H1 (cell line): Measurements from ENCODE around the gene OBSL1. TPM values are rescaled to one million over a fixed set of nuclear protein-coding genes. Genes with fewer than 3 reads are reported as not detected.

Source experiments
- CTCF ChIA-PET: fragments of 300-600 bp; sonication (Branson Sonifier 250); formaldehyde crosslinking; loops from one replicate; lab custom pipeline; 2021; ENCODE audit not compliant: partially characterized antibody; lab: Charles Lee
- POLR2A ChIA-PET: fragments of 300-600 bp; sonication (Branson Sonifier 250); formaldehyde crosslinking; loops from one replicate; lab custom pipeline; 2021; ENCODE audit warnings: inconsistent platforms; ENCODE audit not compliant: partially characterized antibody; lab: Charles Lee
- DNase-seq, 2 experiments: peaks; one replicate each; pipeline versions ENCODE4 v3.0.0 to v3.0.0-alpha.2; 2010 to 2022; ENCODE audit warnings: low spot score in 2 of 2, low read depth in 1 of 2, mixed read lengths in 1 of 2
- FAIRE-seq: peaks from 2 replicates; lab custom pipeline; 2011; peaks lifted over from hg19 to GRCh38; lab: Jason Lieb, UNC
- H2AFZ ChIP-seq: 2 replicates; pipeline ENCODE4 v1.8.1; 2012; ENCODE audit warnings: low read length, inconsistent platforms
- H2AK5ac ChIP-seq: 2 replicates; pipeline ENCODE4 v1.6.1; 2013; ENCODE audit warnings: low read depth, low read length
- H2BK120ac ChIP-seq: replicated peaks from 2 replicates; pipeline ENCODE3; 2013; ENCODE audit warnings: low read depth, low read length, inconsistent platforms
- H2BK12ac ChIP-seq: 2 replicates; pipeline ENCODE4 v1.6.1; 2013; ENCODE audit warnings: low read depth, low read length
- H2BK15ac ChIP-seq: 2 replicates; pipeline ENCODE4 v1.6.1; 2013; ENCODE audit warnings: low read length
- H2BK20ac ChIP-seq: 2 replicates; pipeline ENCODE4 v1.6.1; 2013; ENCODE audit warnings: low read length
- H2BK5ac ChIP-seq: 2 replicates; pipeline ENCODE4 v1.6.1; 2013; ENCODE audit warnings: low read depth, low read length
- H3K14ac ChIP-seq: 2 replicates; pipeline ENCODE4 v1.6.1; 2013; ENCODE audit warnings: inconsistent platforms; ENCODE audit not compliant: insufficient read length
- H3K18ac ChIP-seq: 2 replicates; pipeline ENCODE4 v1.6.1; 2013; ENCODE audit warnings: low read length; ENCODE audit errors: extremely low read depth
- H3K23ac ChIP-seq: 2 replicates; pipeline ENCODE4 v1.6.1; 2013; ENCODE audit warnings: inconsistent platforms; ENCODE audit not compliant: insufficient read length
- H3K23me2 ChIP-seq: 2 replicates; pipeline ENCODE4 v1.6.1; 2013; ENCODE audit warnings: low read depth, low read length
- H3K27ac ChIP-seq: 2 replicates; pipeline ENCODE4 v1.6.1; 2011; ENCODE audit warnings: low read depth, low read length, inconsistent platforms
- H3K27me3 ChIP-seq, 4 experiments: replicated peaks in 1 of 4; 1 replicate in 1 of 4; 2 replicates in 3 of 4; pipeline versions ENCODE4 v1.6.1 to v1.8.1; 2011 to 2013; ENCODE audit warnings: low read length in 3 of 4, mild to moderate bottlenecking in 3 of 4, inconsistent platforms in 2 of 4, mixed read lengths in 2 of 4, moderate library complexity in 1 of 4; ENCODE audit not compliant: control insufficient read depth in 3 of 4, insufficient read depth in 3 of 4; ENCODE audit errors: extremely low read depth in 1 of 4
- H3K36me3 ChIP-seq, 4 experiments: 2 replicates each; pipeline versions ENCODE4 v1.6.1 to v1.8.1; 2011 to 2013; ENCODE audit warnings: mild to moderate bottlenecking in 4 of 4, low read length in 3 of 4, moderate library complexity in 2 of 4, control low read depth in 1 of 4, inconsistent platforms in 1 of 4; ENCODE audit not compliant: insufficient read depth in 4 of 4, control insufficient read depth in 2 of 4
- H3K4ac ChIP-seq: replicated peaks from 2 replicates; pipeline ENCODE3; 2013; ENCODE audit warnings: low read length, low read depth, mixed read lengths, inconsistent platforms; ENCODE audit not compliant: insufficient read length
- H3K4me1 ChIP-seq, 4 experiments: replicated peaks in 1 of 4; 1 replicate in 1 of 4; 2 replicates in 3 of 4; pipeline versions ENCODE4 v1.6.1 to v1.8.1; 2011 to 2013; ENCODE audit warnings: low read length in 3 of 4, inconsistent platforms in 2 of 4, mixed read lengths in 1 of 4; ENCODE audit not compliant: insufficient read depth in 4 of 4, control insufficient read depth in 3 of 4
- H3K4me2 ChIP-seq, 2 experiments: 2 replicates each; pipeline versions ENCODE4 v1.6.1 to v1.8.1; 2011 to 2013; ENCODE audit warnings: low read depth in 2 of 2, low read length in 2 of 2, control low read depth in 1 of 2, inconsistent platforms in 1 of 2, mild to moderate bottlenecking in 1 of 2; ENCODE audit not compliant: insufficient read depth in 1 of 2
- H3K4me3 ChIP-seq, 4 experiments: fragments of 200-600, 300-600 bp in 1 of 4; sonication (generic), shearing (Covaris generic), sonication (Bioruptor Twin) in 1 of 4; 2 replicates each; pipeline versions ENCODE4 v1.5.1 to v1.8.1; 2011 to 2016; ENCODE audit warnings: low read length in 4 of 4, low read depth in 3 of 4, control low read depth in 2 of 4, inconsistent platforms in 2 of 4, mild to moderate bottlenecking in 2 of 4, mixed read lengths in 1 of 4, moderate library complexity in 1 of 4; ENCODE audit not compliant: insufficient read depth in 2 of 4; ENCODE audit errors: extremely low read depth in 1 of 4
- H3K56ac ChIP-seq: replicated peaks from 2 replicates; pipeline ENCODE3; 2013; ENCODE audit warnings: low read depth, mild to moderate bottlenecking, mixed read lengths, low read length, inconsistent platforms; ENCODE audit not compliant: insufficient read length
- H3K79me1 ChIP-seq: 2 replicates; pipeline ENCODE4 v1.6.1; 2013; ENCODE audit warnings: low read depth, low read length, control low read depth
- H3K79me2 ChIP-seq, 2 experiments: 2 replicates each; pipeline versions ENCODE4 v1.6.1 to v1.8.1; 2012 to 2013; ENCODE audit warnings: low read length in 2 of 2, mild to moderate bottlenecking in 2 of 2, inconsistent platforms in 1 of 2; ENCODE audit not compliant: insufficient read depth in 2 of 2, control insufficient read depth in 1 of 2
- H3K9ac ChIP-seq, 4 experiments: replicated peaks in 1 of 4; 1 replicate in 1 of 4; 2 replicates in 3 of 4; pipeline versions ENCODE4 v1.6.1 to v1.8.1; 2011 to 2013; ENCODE audit warnings: low read depth in 3 of 4, low read length in 3 of 4, control low read depth in 2 of 4, mild to moderate bottlenecking in 2 of 4, moderate library complexity in 2 of 4, inconsistent platforms in 1 of 4; ENCODE audit errors: extremely low read depth in 1 of 4
- H3K9me3 ChIP-seq, 2 experiments: 2 replicates each; pipeline versions ENCODE4 v1.6.1 to v1.8.1; 2012 to 2013; ENCODE audit warnings: mild to moderate bottlenecking in 2 of 2, moderate library complexity in 2 of 2, control low read depth in 1 of 2, inconsistent platforms in 1 of 2, low read depth in 1 of 2, low read length in 1 of 2, mixed read lengths in 1 of 2; ENCODE audit not compliant: insufficient read depth in 2 of 2
- H4K20me1 ChIP-seq, 2 experiments: replicated peaks in 1 of 2; 2 replicates each; pipeline versions ENCODE3 to v1.8.1; 2011 to 2013; ENCODE audit warnings: inconsistent platforms in 2 of 2, low read length in 2 of 2, mild to moderate bottlenecking in 1 of 2; ENCODE audit not compliant: insufficient read depth in 2 of 2, control insufficient read depth in 1 of 2
- H4K5ac ChIP-seq: 2 replicates; pipeline ENCODE4 v1.6.1; 2013; ENCODE audit warnings: low read length, low read depth, mixed read lengths, inconsistent platforms; ENCODE audit not compliant: insufficient read length
- H4K8ac ChIP-seq: 2 replicates; pipeline ENCODE4 v1.8.0; 2013; ENCODE audit warnings: mild to moderate bottlenecking, moderate library complexity, low read length, inconsistent platforms; ENCODE audit not compliant: insufficient read depth; ENCODE audit errors: extremely low read depth
- H4K91ac ChIP-seq: replicated peaks from 2 replicates; pipeline ENCODE3; 2013; ENCODE audit warnings: low read length, mixed read lengths, inconsistent platforms; ENCODE audit not compliant: insufficient read length
- SP2 ChIP-seq: IDR thresholded peaks from 2 replicates; pipeline ENCODE4 v1.6.1; 2012; ENCODE audit warnings: mild to moderate bottlenecking, low read length, inconsistent platforms
- TBP ChIP-seq: IDR thresholded peaks from 2 replicates; pipeline ENCODE4 v1.6.1; 2011; ENCODE audit warnings: low read depth, low read length, improper control_type of control experiment
- WGBS, 2 experiments: shearing (Covaris generic) in 1 of 2; methylation state at CpG; one replicate each; pipeline versions ENCODE4 v1.1.6 to v1.1.7; 2013 to 2015; ENCODE audit warnings: low lambda C conversion rate in 2 of 2, mixed read lengths in 2 of 2, inconsistent platforms in 1 of 2, low coverage in 1 of 2, missing lambda C conversion rate in 1 of 2; ENCODE audit not compliant: insufficient replicate concordance in 2 of 2, insufficient coverage in 1 of 2, insufficient read length in 1 of 2; ENCODE audit errors: extremely low coverage in 1 of 2, missing lambda C conversion rate in 1 of 2; 5-methylcytosine and 5-hydroxymethylcytosine counted together
- polyA plus RNA-seq, 7 experiments: library from polyadenylated mRNA; depleted of rRNA in 3 of 7; stranded (reverse) in 5 of 7; unstranded in 2 of 7; fragments of >200 nt in 5 of 7; fragments of 200-250 nt in 2 of 7; gene quantifications; 1 replicate in 5 of 7; 2 replicates in 1 of 7; 4 replicates in 1 of 7; pipeline versions ENCODE4 v1.2.1 to v1.2.3, GENCODE V29; 2011 to 2013; ENCODE audit warnings: missing spikeins in 2 of 7, mixed read lengths in 2 of 7
- total RNA-seq: library from RNA; stranded (reverse); fragmentation: NEBNext Ultra II Directional; extraction: Animal tissue kit (Norgen Biotek cat#: 25700); gene quantifications from 2 replicates; pipeline ENCODE4 v1.2.1, GENCODE V29; 2021

Gene OBSL1
- total and polyA plus RNA-seq, 2 of the 8 experiments (the other 6 are each of a cell fraction or from before 2014, with no cell fraction given): 116 to 127 TPM

DNA sequence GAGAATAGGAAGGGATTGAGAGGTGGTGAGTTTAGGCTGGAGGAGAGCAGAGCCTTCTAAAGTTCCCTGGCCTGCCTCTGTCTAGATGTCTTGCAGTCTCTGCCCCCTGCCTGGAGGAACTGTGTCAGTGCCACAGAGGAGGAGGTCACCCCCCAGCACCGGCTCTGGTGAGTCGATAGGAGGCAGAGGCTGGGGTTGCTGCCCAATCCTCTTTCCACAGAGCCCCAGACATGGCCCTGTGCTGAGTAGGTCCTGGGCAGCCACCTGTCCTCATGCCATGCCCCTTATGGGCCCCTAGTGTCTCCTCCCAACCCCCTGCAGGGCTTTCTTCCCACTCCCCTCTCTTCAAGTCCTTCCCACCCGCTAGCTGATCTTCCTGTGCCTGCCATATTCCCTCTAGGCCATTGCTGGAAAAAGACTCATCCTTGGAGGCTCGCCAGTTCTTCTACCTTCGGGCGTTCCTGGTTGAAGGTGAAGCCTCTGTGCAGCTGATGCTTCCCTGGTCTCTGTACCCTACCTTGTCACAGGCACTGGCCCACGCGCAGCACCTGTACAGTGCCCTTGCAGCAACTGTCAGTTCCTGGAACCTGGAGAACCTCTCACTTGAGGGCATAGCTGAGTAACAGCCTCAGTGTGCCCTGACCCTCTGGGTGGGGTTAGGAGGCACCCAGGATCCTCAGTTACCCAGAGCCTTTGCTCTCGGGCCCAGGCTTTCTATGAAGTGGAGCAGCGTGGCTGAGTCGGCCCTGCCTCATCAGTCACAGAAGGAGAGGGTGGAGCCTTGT, 42.9 kb upstream of the OBSL1 start:
- Histone ChIP-seq H3K9me3 (no peaks in the 10 kb centered on the region), H2BK12ac (no peak overlapping the region), H3K79me2 (no peaks in the 10 kb centered on the region), H3K4me2 (no peak overlapping the region), H3K4ac (no peak overlapping the region), H2AK5ac (no peak overlapping the region), H4K5ac (no peak overlapping the region), H3K27me3 (no peaks in the 10 kb centered on the region), H3K9ac (no peak overlapping the region)
- CTCF ChIA-PET: interaction anchor here (1.2 to 18.7 kb wide), 3 partner anchors 22 to 74 kb away, joined by 4 to 356 read pairs (median 11); partner anchors contain the start of gene SLC4A3
- no peak for DNase-seq
- no peak for TF ChIP-seq TBP
- no peak for TF ChIP-seq SP2
- TF ChIP-seq, all 59 proteins: peak for 0
- Histone ChIP-seq H3K27ac (no peak overlapping the region), H3K4me1 (no peaks in the 10 kb centered on the region; a peak in 1 of 7 replicates), H3K18ac (no peak overlapping the region), H3K56ac (no peak overlapping the region), H2BK20ac (no peak overlapping the region), H4K20me1 (peaks cover 0 to 3% of the 10 kb centered on the region in 2 experiments), H2BK15ac (no peak overlapping the region), H4K8ac (no peak overlapping the region), H3K79me1 (no peaks in the 10 kb centered on the region; the same call in 1 of the 2 replicates), H3K36me3 (peaks cover 0 to 6% (median 0%) of the 10 kb centered on the region in 4 experiments; a peak in 5 of 8 replicates), H4K91ac (no peak overlapping the region), H3K23ac (no peak overlapping the region), H2BK120ac (no peak overlapping the region), H2BK5ac (no peak overlapping the region), H3K14ac (no peak overlapping the region), H3K4me3 (no peak overlapping the region), H2AFZ (no peak overlapping the region), H3K23me2 (no peaks in the 10 kb centered on the region)
- FAIRE-seq: no peak
- POLR2A ChIA-PET: no interaction called here
- WGBS, 2 experiments: 94% methylated on average over 11 of the region's 11 CpGs; no CpG with 5 or more reads in 1 of the 2 experiments
